NCI-H2171 (cell line): ENCODE measurements around the gene ICOS.

Experiments used
- DNase-seq: peaks from one replicate; lab custom pipeline; 2025; lab: John Stamatoyannopoulos, UW

The ICOS gene

GRCh38 chr2:203936535-203936934 is at the start of gene ICOS:
Gene ICOS, plus strand, starts transcription at chr2:203936763. Its CDS starts 52 bp downstream, at chr2:203936815.
- DNase-seq = no peak

- DNase-seq = no peak
Measured at GRCh38 chr2:203887677-203888076, 48.9 kb upstream of the ICOS start.

- DNase-seq = no peak
Measured at GRCh38 chr2:203889542-203889941, 47.0 kb upstream of the ICOS start.

- DNase-seq = no peak
Measured at GRCh38 chr2:203889944-203890343, 46.6 kb upstream of the ICOS start.

GRCh38 chr2:203890733-203891132 is 45.8 kb upstream of the ICOS start:
- DNase-seq = no peak

- no peak for DNase-seq
Measured at GRCh38 chr2:203891474-203891873, 45.1 kb upstream of the ICOS start.

- no peak for DNase-seq
Measured at GRCh38 chr2:203892207-203892606, 44.4 kb upstream of the ICOS start.

- DNase-seq = no peak
Measured at GRCh38 chr2:203893401-203893800, 43.2 kb upstream of the ICOS start.

- no peak for DNase-seq
Measured at GRCh38 chr2:203893840-203894239, 42.7 kb upstream of the ICOS start.

- no peak for DNase-seq
Measured at GRCh38 chr2:203894262-203894661, 42.3 kb upstream of the ICOS start.

GRCh38 chr2:203897544-203897943 is 39.0 kb upstream of the ICOS start:
- DNase-seq = no peak

- DNase-seq = no peak
Measured at GRCh38 chr2:203898657-203899056, 37.9 kb upstream of the ICOS start.

GRCh38 chr2:203900253-203900652 is 36.3 kb upstream of the ICOS start:
- DNase-seq = no peak

GRCh38 chr2:203904022-203904421 is 32.5 kb upstream of the ICOS start:
- no peak for DNase-seq

GRCh38 chr2:203905656-203906055 is 30.9 kb upstream of the ICOS start:
- no peak for DNase-seq

GRCh38 chr2:203908066-203908796 is 28.3 kb upstream of the ICOS start:
- no peak for DNase-seq

- DNase-seq = no peak
Measured at GRCh38 chr2:203908797-203909185, 27.8 kb upstream of the ICOS start.

- DNase-seq = peak; percentile 14
Measured at GRCh38 chr2:203909261-203909967, 27.1 kb upstream of the ICOS start.

- no peak for DNase-seq
Measured at GRCh38 chr2:203909974-203910373, 26.6 kb upstream of the ICOS start.

- no peak for DNase-seq
Measured at GRCh38 chr2:203913947-203914346, 22.6 kb upstream of the ICOS start.

GRCh38 chr2:203914546-203915182 is 21.9 kb upstream of the ICOS start:
- DNase-seq = no peak

GRCh38 chr2:203915256-203915655 is 21.3 kb upstream of the ICOS start:
- no peak for DNase-seq

- no peak for DNase-seq
Measured at GRCh38 chr2:203916756-203917155, 19.8 kb upstream of the ICOS start.
